NK-92 (cell line): ENCODE measurements around the gene RGS1.

Experiments used
- DNase-seq: peaks from one replicate; lab custom pipeline; 2025; ENCODE audit not compliant: unreplicated experiment; lab: John Stamatoyannopoulos, UW

RGS1 gene

GRCh38 chr1:192552760-192553191 lies 22.8 kb upstream of the RGS1 start:
- no peak for DNase-seq

DNA sequence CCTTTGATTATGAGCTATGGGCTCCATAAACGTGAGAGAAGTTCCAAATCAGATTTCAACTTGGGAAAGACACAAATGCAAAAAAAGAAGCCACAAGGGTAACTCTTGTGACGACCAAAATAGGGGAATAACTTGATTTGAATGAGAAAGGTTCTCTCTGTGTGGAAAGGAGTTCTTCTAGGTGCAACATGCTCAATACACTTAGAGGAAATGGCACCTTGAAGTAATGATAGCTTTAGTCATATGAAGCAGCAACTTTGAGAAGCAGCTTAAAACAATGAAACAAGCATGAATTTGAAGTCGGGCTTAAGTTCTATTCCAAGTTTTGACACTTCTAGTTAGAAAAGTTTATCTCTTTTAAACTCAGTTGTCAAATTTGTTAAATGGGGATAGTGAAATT lies 21.8 kb upstream of the RGS1 start:
- no peak for DNase-seq

DNA sequence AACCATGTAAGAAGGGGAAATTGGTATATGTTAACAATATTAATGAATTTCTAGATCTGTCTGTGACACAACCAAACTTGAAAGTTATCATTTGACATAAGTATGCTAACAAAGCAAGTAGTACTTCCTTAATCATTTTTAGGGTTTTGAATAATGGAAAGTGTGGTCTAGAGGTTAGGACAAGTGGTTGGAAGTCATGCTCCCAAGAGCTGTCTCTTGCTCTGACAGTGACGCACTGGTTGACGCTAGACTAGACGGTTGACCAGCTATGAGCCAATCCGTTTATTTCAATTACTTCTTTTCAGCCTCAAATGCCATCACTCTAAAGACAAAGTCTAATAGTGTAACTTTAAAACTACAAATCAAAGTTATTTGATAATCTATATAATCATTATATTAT lies 20.7 kb upstream of the RGS1 start:
- DNase-seq: no peak

DNA sequence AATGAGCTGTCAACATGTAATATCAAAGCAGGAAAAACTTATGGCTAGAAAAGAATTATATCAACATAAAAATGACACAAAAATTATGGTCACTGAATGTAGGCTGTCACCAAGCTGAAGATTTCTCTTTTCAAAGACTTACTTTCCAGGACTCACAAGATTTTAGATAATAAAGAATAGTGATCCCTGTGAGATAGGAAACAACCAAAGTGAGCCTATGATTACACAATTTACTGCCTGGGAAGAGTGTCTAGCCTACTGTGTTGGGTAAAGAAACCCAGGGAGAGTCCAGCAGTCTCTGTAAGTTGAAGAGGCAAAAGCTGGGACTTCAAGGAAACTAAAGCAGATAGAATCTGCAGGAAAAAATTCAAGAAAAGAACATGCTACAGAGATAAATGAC lies 20.2 kb upstream of the RGS1 start:
- no peak for DNase-seq

GRCh38 chr1:192557841-192558595 lies 17.6 kb upstream of the RGS1 start:
- DNase-seq: no peak

DNA sequence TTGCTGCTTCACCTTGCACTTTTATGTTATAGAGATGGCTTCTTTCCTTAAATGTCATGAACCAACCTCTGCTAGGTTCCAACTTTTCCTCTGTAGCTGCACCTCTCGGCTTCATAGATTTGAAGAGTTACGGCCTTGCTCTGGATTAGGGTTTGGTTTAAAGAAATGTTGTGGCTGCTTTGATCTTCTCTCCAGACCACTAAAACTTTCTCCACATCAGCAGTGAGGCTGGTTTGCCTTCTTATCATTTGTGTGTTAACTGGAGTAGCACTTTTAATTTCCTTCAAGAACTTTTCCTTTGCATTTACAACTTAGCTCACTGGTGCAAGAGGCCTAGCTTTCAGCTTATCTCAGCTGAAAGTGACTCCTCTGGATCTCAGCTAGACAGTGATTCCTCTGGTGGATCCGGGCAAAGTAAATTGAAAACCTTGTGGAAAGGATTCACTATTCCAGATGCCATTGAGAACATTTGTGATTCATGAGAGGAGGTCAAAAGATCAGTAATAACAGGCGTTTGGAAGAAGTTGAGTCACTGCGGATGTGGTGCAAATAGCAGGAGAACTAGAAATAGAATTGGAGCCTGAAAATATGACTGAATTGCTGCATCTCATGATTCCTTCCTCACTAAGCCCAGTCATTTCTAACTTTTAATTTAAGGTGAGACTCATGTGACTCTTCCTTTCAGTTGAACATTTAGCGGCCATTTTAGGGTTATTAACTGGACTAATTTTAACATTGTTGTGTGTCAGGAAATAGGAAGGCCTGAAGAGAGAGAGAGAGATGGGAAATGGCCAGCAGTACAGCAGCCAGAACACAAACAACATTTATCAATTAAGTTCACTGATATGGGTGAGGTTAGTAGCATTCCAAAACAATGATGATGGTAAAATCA lies 16.2 kb upstream of the RGS1 start:
- no peak for DNase-seq

DNA sequence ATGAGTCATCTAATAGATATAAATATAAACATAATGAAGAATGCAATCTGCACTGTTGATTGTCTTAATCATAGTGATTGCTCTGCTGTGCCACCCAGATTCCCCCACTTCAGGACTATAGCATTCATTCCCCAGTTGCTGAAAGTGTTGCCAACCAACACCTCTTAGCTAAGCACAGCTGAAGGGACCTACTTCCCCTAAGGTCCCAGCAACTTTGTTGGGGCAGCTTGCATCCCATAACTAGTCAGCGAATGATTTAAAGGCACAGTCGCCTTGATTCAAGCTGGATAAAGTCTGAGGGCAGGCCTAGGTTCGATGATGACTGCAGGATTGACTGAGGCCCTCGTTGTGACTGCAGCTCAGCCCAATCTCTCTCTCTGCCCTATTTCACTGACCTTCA lies 14.3 kb upstream of the RGS1 start:
- no peak for DNase-seq

- no peak for DNase-seq
Observed at GRCh38 chr1:192563129-192563528, 12.4 kb upstream of the RGS1 start.

DNA sequence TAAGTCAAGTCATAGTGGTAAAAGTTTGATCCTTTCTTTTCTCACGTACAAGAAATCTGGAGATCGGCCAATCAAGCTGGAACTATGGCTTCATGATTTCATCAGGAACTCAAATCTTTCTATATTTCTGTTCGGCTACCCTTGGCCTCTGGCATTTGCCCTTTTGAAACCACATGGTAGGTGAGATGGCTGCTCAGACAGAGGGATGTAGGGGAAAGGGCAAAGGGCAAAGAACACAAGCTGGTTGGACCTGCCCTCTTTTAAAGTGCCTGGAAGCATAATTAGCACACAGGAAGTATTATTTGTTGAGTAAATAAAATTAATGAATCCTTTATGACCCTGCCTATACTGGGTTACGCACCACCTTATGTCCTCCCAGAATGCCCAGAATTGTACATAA lies 11.5 kb upstream of the RGS1 start:
- DNase-seq: no peak

- no peak for DNase-seq
Observed at GRCh38 chr1:192565946-192566345, 9.6 kb upstream of the RGS1 start.

DNA sequence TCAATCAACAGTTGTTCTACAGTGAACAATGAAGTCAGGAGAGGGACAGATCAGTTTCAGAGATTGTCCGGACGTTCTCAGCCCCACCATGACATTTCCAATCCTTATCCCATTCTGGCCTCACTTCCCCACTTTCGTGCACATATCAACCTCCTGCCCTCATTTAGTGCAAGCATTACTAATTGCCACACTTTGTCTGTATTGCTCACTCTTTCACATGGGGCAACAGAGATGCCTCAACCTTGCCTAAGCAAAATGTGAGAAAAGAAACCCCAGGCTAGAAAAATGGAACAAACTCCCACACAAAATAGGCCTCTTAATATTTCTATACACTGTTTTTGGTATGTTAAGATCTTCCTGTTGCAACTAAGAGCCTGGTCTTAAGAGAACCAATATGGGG lies 8.9 kb upstream of the RGS1 start:
- DNase-seq: no peak

- DNase-seq: no peak
Observed at GRCh38 chr1:192568063-192568462, 7.5 kb upstream of the RGS1 start.

DNA sequence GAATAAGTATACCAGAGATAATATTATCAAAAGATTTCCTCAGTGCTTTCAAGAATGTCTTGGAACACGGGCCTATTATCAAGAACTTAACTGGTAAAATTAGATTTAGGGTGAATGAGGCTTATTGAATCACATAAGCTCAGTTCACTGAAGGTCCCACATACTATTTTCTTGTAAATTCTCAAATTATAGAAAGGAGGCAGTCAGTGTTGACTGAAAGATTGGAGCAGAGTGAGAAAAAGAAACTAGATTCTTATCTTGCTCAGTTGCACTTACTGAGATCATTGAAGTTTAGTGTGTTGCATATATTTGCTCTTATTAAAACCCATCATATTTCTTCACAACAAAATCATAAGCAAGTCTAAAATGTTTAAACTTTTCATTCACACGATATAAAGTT lies 3.9 kb upstream of the RGS1 start:
- no peak for DNase-seq

GRCh38 chr1:192573499-192573898 lies 2.1 kb upstream of the RGS1 start:
- DNase-seq: no peak

DNA sequence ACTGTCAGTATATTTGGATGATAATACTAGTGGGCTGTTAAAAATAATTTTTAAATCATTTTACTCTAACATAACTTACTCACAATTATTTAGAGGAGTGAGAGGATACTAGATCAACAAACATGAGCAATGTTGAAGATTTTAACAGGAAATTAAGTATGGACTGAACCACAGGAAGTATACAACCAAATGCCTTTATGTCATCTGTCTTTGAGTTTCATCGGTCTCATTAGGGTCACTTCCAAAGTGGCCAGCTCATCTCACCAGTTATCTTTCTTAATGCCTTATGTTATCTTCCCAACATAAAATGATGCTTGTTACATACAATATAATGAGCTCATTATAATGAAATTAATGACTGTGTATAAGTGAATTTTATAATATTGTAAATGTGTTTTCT lies 1.5 kb upstream of the RGS1 start:
- no peak for DNase-seq

DNA sequence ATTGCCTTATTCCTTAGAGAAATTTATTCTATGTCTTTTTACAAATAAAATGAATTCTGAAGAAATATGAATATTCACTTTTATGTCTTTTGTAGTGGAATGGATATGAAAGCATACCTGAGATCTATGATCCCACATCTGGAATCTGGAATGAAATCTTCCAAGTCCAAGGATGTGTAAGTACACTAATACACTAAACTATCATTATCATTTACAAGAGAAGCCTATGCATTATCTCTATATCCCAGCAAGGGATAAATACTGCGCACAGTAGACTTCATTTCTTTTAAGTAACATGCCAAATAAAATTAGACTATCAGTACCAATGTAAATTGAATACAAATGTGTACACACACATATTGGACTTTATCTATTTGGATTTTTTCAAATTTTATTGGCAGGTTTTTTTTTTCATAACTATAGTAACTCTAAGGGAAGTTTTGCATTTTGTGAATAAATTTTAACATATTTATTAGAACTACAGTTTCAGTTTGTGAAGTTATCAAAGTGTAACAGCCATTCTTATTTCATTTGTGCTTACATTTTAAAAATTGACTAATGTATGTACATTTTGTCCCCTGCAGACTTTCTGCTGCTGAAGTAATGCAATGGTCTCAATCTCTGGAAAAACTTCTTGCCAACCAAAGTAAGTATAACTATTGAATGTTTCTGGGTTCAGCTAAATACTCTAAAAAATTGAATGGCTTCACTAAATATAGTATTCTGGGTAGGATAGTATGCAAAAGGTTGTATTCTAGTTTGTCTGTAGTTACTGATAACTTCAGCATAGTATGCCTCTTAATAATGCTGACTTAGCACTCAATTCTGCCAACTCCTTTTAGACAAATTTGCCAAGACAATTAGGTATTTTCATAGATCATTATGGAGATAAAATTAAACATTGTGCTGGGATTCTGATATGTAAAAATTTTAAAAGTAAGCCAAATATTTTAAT lies 894 bp downstream of the RGS1 start:
- no peak for DNase-seq

- no peak for DNase-seq
Observed at GRCh38 chr1:192577145-192578140, 1.9 kb downstream of the RGS1 start.

DNA sequence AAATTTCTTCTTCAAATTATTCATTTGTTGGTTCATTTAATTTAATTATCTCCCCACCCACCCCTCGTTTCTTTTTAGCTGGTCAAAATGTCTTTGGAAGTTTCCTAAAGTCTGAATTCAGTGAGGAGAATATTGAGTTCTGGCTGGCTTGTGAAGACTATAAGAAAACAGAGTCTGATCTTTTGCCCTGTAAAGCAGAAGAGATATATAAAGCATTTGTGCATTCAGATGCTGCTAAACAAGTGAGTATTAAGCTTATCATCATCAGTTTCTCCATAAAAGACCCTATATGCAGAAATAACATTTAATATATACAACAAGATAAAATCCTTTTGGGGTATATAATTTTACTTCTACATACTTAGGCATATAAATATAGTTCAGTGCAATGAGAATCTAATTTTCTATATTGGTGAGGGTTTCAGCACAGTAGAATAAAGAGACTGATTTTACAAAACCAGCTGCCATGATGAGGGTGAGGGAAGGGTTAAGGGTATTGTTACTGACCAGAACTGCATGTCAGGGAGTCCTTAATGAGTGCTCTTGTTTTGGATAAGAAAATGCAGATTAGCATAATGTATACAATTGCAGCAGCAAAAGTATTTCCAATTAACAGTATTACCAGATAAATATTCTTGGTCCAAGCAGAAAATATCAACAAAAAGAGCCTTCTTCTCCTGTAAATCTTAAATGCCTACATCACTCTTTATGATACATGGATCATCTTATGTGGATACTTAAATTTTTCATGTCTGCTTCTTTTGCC lies 2.8 kb downstream of the RGS1 start:
- DNase-seq: no peak

DNA sequence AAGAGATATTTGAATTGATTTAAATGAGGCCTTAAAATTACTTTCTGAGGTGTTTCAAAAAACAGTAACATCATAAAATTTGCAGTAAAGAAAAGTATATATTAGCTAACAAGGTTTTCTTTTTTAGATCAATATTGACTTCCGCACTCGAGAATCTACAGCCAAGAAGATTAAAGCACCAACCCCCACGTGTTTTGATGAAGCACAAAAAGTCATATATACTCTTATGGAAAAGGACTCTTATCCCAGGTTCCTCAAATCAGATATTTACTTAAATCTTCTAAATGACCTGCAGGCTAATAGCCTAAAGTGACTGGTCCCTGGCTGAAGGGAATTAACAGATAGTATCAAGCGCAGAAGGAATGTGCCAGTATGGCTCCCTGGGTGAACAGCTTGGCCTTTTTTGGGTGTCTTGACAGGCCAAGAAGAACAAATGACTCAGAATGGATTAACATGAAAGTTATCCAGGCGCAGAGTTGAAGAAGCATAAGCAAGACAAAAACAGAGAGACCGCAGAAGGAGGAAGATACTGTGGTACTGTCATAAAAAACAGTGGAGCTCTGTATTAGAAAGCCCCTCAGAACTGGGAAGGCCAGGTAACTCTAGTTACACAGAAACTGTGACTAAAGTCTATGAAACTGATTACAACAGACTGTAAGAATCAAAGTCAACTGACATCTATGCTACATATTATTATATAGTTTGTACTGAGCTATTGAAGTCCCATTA lies 3.6 kb downstream of the RGS1 start:
- DNase-seq: no peak
